GM12875 (cell line): Measurements from ENCODE around the gene DDX41.
"Not testable (repeated sequence)": the region's sequence is repeated elsewhere in the genome, so short reads cannot be mapped to it uniquely, and the experiment has no call there.

Experiments used
- H3K4me3 ChIP-seq: one replicate; pipeline ENCODE4 v1.5.1; 2011; ENCODE audit warnings: low read depth, low read length, control low read depth
- TF ChIP-seq, protein P1 (sequence below): IDR thresholded peaks from 2 replicates; pipeline ENCODE4 v1.5.1; 2011; ENCODE audit warnings: low read depth, mild to moderate bottlenecking, control low read depth, inconsistent platforms, low read length, moderate library complexity, borderline replicate concordance; ENCODE audit not compliant: insufficient read depth

Gene DDX41

DNA sequence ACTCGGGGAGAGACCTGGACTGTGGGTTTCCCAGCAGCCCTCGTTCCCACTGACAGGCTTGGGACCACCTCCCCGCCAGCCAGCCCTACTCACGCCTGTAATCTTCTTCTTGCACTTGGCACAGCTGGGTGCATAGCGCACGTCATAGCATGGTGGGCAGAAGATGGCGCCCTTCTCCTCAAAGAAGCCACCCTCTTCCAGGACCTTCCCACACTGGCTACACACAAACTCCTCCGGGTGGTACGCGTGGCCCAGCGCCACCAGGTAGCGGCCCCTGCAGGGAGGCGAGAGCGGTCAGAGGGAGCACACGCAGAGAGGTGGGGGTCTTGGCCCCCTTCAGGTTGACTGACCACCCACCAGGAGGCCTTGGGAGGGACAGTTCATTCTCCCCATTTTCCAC is 28.8 kb downstream of the DDX41 start:
- no peak overlapping the region for H3K4me3 ChIP-seq
- TF ChIP-seq, protein P1, sequence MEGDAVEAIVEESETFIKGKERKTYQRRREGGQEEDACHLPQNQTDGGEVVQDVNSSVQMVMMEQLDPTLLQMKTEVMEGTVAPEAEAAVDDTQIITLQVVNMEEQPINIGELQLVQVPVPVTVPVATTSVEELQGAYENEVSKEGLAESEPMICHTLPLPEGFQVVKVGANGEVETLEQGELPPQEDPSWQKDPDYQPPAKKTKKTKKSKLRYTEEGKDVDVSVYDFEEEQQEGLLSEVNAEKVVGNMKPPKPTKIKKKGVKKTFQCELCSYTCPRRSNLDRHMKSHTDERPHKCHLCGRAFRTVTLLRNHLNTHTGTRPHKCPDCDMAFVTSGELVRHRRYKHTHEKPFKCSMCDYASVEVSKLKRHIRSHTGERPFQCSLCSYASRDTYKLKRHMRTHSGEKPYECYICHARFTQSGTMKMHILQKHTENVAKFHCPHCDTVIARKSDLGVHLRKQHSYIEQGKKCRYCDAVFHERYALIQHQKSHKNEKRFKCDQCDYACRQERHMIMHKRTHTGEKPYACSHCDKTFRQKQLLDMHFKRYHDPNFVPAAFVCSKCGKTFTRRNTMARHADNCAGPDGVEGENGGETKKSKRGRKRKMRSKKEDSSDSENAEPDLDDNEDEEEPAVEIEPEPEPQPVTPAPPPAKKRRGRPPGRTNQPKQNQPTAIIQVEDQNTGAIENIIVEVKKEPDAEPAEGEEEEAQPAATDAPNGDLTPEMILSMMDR: 0 out of 2 replicates have a peak, but pooled peaks have one; percentile 5

DNA sequence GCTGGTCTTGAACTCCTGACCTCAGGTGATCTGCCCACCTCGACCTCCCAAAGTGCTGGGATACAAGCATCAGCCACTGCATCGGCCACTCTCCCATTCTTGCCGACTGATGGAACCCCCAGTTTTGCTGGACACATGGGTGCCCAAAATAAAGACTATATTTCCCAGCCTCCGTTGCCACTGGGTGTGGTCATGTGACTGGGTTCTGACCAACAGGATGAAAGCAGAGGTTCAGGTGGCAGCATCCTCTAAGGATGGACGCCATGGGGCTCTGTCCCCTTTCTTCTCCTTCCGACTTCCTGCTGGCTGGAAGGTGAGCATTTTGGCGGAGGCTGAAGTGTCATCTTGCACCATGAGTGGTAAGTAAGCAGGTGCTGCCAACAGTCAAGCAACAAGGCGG is 29.6 kb downstream of the DDX41 start:
- TF ChIP-seq, protein P1: no peak
- H3K4me3 ChIP-seq: no peak overlapping the region

DNA sequence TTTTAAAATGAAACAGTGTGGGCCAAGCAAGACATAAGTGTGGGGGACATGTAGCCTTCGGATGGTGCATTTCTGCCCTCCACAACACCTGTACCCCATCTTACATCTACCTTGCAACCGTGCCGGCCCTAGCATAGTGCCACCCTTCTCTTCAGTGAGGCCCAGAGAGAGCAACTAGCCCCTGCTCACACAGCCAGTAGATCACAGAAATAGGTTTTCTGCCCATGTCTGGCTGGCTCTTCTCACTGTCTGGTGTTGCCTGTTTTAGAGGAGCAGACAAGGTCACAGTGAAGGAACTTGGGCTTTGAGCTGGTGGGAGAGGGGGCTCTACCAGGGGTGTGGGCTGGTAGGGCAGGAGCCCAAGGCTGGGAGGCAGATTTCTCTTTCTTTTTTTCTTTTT is 30.5 kb downstream of the DDX41 start:
- TF ChIP-seq, protein P1: no peak
- no peak overlapping the region for H3K4me3 ChIP-seq

DNA sequence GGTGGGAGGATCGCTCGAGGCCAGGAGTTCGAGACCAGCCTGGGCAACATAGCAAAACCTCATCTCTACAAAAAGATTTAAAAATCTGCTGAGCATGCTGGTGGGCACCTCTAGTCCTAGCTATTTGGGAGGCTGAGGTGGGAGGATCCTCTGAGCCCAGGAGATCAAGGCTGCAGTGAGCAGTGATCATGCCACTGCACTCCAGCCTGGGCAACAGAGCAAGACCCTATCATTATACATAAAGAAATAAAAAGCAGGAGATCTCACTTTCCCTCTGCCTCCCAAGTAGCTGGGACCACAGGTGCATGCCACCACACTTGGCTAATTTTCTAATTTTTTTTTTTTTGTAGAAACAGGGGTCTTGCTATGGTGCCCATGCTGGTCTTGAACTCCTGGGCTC is 31.0 kb downstream of the DDX41 start:
- H3K4me3 ChIP-seq: not testable (repeated sequence)

DNA sequence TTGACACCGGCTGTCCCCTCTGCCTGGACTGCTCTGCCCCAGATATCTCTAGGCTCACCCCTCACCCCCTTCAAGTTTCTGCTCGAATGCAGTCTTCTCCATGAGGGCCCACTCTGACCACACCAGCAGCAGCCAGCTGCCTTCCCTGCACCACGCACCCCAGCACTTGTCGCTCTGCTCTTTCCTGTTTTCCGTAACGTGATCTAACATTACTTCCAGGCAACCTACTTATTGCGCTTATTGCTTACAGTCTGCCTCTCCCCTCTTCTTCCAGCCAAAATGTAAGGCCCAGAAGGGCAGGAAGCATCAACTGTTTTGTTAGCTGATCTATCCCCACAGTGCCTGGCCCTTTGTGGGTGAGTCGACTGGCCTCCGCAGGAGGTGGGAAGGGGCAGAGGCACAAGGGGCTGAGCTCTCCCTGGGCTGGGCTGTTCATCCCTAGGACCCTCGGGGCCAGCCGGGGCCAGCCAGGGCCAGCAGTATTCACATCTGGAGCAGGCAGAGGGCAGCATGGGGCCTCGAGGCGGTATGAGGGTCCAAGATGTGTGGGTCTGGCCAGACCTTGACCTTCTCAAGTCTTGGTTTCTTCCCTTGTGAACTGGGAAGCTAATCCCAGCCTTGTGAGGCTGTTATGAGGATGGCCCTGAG is 31.7 kb downstream of the DDX41 start:
- H3K4me3 ChIP-seq: no peak overlapping the region
- TF ChIP-seq, protein P1: no peak

DNA sequence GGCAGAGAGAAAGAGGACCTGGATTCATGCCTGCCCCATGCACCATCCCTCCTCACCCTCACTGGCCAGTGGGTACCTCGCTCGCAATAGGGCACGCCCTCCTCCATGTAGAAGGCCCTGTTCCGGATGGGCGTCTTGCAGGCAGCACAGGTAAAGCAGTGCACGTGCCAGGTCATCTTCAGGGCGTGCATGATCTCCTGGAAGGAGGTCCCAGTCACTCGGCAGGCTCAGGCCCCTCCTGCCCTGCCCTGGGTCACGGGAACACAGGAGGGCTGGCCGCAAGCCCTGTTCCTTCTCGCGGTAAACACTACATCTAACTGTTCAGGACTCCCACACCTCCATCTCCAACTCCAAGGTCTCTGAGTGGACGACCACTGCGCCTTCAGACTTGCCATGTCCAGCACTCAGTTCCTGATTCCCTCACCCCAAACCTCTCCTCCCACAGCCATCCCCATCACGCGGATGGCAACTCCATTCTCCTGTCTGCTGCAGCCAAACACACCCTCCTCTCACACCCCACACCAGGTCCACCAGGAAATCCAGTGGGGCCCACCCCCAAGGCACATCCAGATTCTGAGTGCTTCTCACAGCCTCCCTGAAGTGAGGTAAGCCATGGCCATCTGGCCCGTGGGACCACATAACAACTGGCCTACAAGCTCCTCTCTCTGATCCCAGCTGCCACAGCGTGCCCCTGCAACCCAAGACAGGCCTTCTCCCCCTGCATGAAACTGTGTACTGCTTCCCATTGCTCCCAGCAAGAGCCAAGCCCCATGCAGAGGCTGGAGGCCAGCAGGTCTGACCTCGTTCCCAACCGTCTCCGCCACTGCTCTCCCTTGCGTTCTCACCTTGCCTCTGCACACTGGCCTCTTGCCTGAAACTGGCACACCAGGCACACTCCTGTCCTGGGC is 32.5 kb downstream of the DDX41 start:
- no peak overlapping the region for H3K4me3 ChIP-seq
- TF ChIP-seq, protein P1: no peak

DNA sequence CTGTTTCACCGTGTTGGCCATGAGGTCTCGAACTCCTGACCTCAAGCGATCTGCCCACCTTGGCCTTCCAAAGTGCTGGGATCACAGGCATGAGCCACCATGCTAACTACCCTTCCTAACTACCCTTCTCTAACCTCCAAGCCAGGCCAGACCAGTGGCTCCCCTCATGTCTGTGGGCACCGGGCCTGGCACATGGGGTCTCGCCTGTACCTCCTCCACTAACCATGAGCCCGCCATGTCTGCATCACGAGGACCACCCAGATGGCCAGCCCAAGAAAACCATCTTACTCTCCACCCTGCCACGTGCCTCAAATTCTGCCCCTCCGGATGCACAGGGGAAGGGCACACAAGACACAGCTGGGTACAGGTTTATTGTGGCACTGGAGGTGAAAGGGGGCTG is 33.7 kb downstream of the DDX41 start:
- TF ChIP-seq, protein P1: no peak
- no peak overlapping the region for H3K4me3 ChIP-seq
